Activated CD8-positive, alpha-beta T cell treated with anti-CD3 and anti-CD28 coated beads for 36 hours (primary cell): ENCODE measurements around the gene PLPP6. TPM values are rescaled to one million over a fixed set of nuclear protein-coding genes. Genes with fewer than 3 reads are reported as not detected.
"Not testable (repeated sequence)": the region's sequence is repeated elsewhere in the genome, so short reads cannot be mapped to it uniquely, and the experiment has no call there.

Experiments used
- ATAC-seq: fragments of 200-7000 bp; cut with Tn5 transposase; one replicate; pipeline ENCODE4 v1.10.0; 2021; ENCODE audit warnings: mild to moderate bottlenecking, moderate library complexity
- CTCF ChIA-PET: fragments of 350-600 bp; sonication (Branson Sonifier 250); formaldehyde crosslinking; loops from one replicate; lab custom pipeline; 2021; ENCODE audit warnings: antibody characterized with exemption; lab: Charles Lee
- POLR2A ChIA-PET: fragments of 350-600 bp; sonication (Branson Sonifier 250); formaldehyde crosslinking; loops from one replicate; lab custom pipeline; 2021; ENCODE audit warnings: antibody characterized with exemption; lab: Charles Lee
- DNase-seq: peaks from one replicate; pipeline ENCODE4 v3.0.0-alpha.2; 2020
- H3K27ac Mint-ChIP-seq: one replicate; pipeline ENCODE4 v1.8.0; 2021; ENCODE audit warnings: mild to moderate bottlenecking, mixed read lengths
- H3K27me3 Mint-ChIP-seq: one replicate; pipeline ENCODE4 v1.8.0; 2021; ENCODE audit warnings: mixed read lengths
- H3K36me3 Mint-ChIP-seq: one replicate; pipeline ENCODE4 v1.8.0; 2021; ENCODE audit warnings: low read depth, mixed read lengths
- H3K4me1 Mint-ChIP-seq: one replicate; pipeline ENCODE4 v1.8.0; 2021; ENCODE audit warnings: low read depth, mixed read lengths
- H3K4me3 Mint-ChIP-seq: one replicate; pipeline ENCODE4 v1.8.0; 2021; ENCODE audit warnings: mild to moderate bottlenecking, moderate library complexity, mixed read lengths
- H3K9me3 Mint-ChIP-seq: one replicate; pipeline ENCODE4 v1.8.0; 2021; ENCODE audit warnings: mixed read lengths
- intact Hi-C: fragments of 100-400 bp; cut with micrococcal nuclease; formaldehyde crosslinking; loops from one replicate; pipeline ENCODE4 v1.10.0; 2022
- total RNA-seq, 2 experiments: library from RNA; stranded (reverse); gene quantifications; one replicate each; pipeline ENCODE4 v1.2.3, GENCODE V29; 2021
- TF ChIP-seq, protein P1 (sequence below): fragments of 200-600 bp; IDR thresholded peaks from one replicate; pipeline ENCODE4 v1.8.0; 2022; ENCODE audit warnings: antibody characterized with exemption, mild to moderate bottlenecking

PLPP6 gene
- total RNA-seq, 2 experiments from 2014 or later = 2.8 to 3.2 TPM

DNA sequence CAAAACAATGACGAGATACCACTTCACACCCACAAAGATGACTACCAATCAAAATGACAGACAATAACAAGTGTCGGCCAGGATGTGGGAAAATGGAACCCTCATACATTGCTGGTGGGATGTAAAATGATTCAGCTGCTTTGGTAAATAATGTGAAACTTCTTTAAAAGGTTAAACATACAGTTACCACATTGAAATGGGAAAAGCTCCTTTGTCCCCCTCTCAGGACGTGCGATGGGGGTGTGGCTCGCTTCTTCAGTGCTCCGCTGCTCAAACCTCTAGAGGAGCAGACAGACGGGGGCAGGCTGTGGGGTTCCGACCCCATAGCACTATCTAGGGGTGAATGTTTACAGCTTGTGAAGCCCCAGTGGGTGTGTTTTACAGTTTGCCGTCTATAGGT, 8.0 kb upstream of the PLPP6 start:
- ATAC-seq (peak; percentile 83), DNase-seq (peak; percentile 46)
- TF ChIP-seq, protein P1, sequence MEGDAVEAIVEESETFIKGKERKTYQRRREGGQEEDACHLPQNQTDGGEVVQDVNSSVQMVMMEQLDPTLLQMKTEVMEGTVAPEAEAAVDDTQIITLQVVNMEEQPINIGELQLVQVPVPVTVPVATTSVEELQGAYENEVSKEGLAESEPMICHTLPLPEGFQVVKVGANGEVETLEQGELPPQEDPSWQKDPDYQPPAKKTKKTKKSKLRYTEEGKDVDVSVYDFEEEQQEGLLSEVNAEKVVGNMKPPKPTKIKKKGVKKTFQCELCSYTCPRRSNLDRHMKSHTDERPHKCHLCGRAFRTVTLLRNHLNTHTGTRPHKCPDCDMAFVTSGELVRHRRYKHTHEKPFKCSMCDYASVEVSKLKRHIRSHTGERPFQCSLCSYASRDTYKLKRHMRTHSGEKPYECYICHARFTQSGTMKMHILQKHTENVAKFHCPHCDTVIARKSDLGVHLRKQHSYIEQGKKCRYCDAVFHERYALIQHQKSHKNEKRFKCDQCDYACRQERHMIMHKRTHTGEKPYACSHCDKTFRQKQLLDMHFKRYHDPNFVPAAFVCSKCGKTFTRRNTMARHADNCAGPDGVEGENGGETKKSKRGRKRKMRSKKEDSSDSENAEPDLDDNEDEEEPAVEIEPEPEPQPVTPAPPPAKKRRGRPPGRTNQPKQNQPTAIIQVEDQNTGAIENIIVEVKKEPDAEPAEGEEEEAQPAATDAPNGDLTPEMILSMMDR = no peak
- POLR2A ChIA-PET = interaction anchor here (0.6 kb wide), 1 partner anchor 25 kb away, joined by 4 read pairs; the partner anchor contains the start of gene CDC37L1
- intact Hi-C loops = no loop called here
- no peak overlapping the region for H3K4me3 Mint-ChIP-seq
- H3K27me3 Mint-ChIP-seq = no peaks in the 10 kb centered on the region
- no peaks in the 10 kb centered on the region for H3K36me3 Mint-ChIP-seq
- CTCF ChIA-PET = no interaction called here
- H3K9me3 Mint-ChIP-seq = no peaks in the 10 kb centered on the region
- H3K27ac Mint-ChIP-seq = peak overlapping the region; percentile 5
- H3K4me1 Mint-ChIP-seq = peaks cover 8% of the 10 kb centered on the region

DNA sequence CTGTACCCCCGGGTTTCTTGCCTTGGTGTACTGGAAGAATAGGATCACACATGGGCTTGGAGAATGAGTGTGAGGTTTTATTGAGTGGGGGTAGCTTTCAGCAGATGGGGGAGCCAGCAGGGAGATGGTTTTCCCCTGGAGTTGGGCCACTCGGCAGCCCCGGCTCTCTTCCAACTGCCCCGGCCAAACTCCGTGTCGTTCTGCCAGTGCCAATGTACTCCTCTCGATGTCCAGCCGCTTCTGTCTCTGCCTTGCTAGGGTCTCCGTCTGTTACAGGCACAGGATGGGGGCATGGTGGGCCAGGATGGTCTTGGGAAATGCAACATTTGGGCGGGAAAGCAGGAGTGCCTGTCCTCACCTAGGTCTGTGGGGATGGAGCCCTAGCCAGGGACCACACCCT, 7.6 kb upstream of the PLPP6 start:
- no peak for DNase-seq
- H3K4me3 Mint-ChIP-seq = no peak overlapping the region
- POLR2A ChIA-PET = no interaction called here
- intact Hi-C loops = no loop called here
- CTCF ChIA-PET = no interaction called here
- H3K9me3 Mint-ChIP-seq = no peaks in the 10 kb centered on the region
- H3K27me3 Mint-ChIP-seq = no peaks in the 10 kb centered on the region
- no peak overlapping the region for H3K27ac Mint-ChIP-seq
- TF ChIP-seq, protein P1 = no peak
- H3K36me3 Mint-ChIP-seq = no peaks in the 10 kb centered on the region
- peaks cover 8% of the 10 kb centered on the region for H3K4me1 Mint-ChIP-seq
- no peak for ATAC-seq

DNA sequence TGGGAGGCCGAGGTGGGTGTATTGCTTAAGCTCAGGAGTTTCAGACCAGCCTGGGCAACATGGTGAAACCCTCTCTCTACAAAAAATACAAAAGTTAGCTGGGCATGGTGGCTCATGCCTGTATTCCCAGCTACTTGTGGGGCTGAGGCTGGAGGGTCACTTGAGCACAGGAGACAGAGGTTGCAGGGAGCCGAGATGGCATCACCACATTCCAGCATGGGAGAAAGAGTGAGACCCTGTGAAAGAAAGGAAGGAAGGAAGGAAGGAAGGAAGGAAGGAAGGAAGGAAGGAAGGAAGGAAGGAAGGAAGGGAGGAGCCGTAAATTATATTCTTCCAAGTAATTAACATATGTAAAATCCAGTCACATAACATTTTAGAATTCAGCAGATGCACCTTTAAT, 5.9 kb upstream of the PLPP6 start:
- ChIA-PET CTCF (interaction anchor here (1.8 to 2.4 kb wide), 2 partner anchors 16 to 52 kb away, joined by 8 to 9 read pairs; no protein-coding TSS in a partner anchor), POLR2A (interaction anchor here (0.8 kb wide), 1 partner anchor 28 kb away, joined by 5 read pairs; no protein-coding TSS in a partner anchor)
- DNase-seq, H3K27me3 Mint-ChIP-seq, H3K36me3 Mint-ChIP-seq, ATAC-seq, H3K4me3 Mint-ChIP-seq, intact Hi-C loops, H3K9me3 Mint-ChIP-seq, H3K27ac Mint-ChIP-seq: not testable (repeated sequence)
- peaks cover 10% of the 10 kb centered on the region for H3K4me1 Mint-ChIP-seq

DNA sequence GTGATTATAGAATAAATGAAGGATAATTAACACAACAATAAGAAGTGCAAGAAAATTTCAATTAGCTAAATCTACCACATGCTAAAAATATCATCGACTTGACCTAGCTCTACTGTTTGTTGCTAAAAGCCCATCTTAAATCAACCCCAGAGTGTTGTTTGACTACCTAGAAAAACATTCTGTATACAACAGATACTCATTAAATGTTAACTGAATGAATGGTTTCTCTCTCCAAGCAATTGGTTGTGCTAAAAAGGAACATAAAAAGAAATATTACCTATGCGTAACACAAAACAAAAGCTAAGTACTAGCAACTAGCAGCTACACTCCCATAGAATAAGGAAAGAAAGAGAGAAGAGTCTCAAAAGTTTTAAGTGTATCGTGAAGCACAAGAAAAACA, 5.5 kb upstream of the PLPP6 start:
- Mint-ChIP-seq H3K9me3 (peaks cover 2% of the 10 kb centered on the region), H3K4me1 (peaks cover 13% of the 10 kb centered on the region), H3K4me3 (no peak overlapping the region), H3K27me3 (peaks cover 2% of the 10 kb centered on the region), H3K27ac (no peak overlapping the region), H3K36me3 (no peaks in the 10 kb centered on the region)
- intact Hi-C loops = no loop called here
- POLR2A ChIA-PET = no interaction called here
- CTCF ChIA-PET = interaction anchor here (0.8 to 2.4 kb wide), 3 partner anchors 12 to 52 kb away, joined by 3 to 9 read pairs (median 8); no protein-coding TSS in a partner anchor
- ATAC-seq (no peak), DNase-seq (no peak)
- TF ChIP-seq, protein P1 = no peak

DNA sequence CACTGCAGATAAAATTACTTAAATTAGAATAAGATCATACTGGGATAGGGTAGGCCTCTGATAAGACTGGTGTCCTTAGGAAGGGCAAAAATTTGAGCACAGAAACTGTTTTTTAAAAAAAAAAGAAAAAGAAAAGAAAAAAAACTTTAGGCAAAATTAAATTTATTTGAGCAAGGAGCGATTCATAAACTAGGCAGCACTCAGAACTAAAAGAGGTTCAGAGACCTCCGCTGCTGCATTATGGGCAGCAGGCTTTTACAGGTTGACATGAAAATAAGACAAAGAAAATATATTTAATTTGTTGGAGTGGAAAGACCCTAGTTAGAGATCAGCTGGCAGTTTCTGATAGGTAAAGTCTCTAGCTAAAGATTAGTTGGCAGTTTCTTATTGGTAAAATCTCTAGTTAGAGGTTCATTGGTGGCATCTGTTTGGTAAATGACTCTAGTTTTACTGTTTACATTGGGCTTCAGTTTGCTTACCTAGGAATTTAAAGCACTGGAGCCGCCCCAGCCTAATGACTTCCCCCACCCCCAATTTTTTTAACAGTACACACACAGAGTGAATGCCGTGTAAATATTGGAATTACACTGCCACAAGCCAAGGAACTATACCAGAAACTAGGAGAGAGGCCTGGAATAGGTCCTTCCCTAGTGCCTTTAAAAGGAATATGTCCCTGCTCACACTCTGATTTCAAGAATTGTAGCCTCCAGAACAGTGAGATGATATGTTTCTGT, 4.5 kb upstream of the PLPP6 start:
- Mint-ChIP-seq H3K4me3 (no peak overlapping the region), H3K36me3 (no peaks in the 10 kb centered on the region), H3K4me1 (peaks cover 18% of the 10 kb centered on the region), H3K9me3 (peaks cover 2% of the 10 kb centered on the region), H3K27ac (no peak overlapping the region), H3K27me3 (peaks cover 2% of the 10 kb centered on the region)
- TF ChIP-seq, protein P1 = no peak
- POLR2A ChIA-PET = no interaction called here
- ATAC-seq = no peak
- intact Hi-C loops = no loop called here
- CTCF ChIA-PET = interaction anchor here (1.8 to 2.4 kb wide), 2 partner anchors 18 to 53 kb away, joined by 8 to 9 read pairs; no protein-coding TSS in a partner anchor
- no peak for DNase-seq

DNA sequence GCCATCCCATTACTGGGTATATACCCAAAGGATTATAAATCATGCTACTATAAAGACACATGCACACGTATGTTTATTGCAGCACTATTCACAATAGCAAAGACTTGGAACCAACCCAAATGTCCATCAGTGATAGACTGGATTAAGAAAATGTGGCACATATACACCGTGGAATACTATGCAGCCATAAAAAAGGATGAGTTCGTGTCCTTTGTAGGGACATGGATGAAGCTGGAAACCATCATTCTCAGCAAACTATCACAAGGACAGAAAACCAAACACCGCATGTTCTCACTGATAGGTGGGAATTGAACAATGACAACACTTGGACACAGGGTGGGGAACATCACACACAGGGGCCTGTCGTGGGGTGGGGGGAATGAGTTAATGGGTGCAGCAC, 1.4 kb upstream of the PLPP6 start:
- H3K9me3 Mint-ChIP-seq, DNase-seq, H3K36me3 Mint-ChIP-seq, intact Hi-C loops, H3K27me3 Mint-ChIP-seq, H3K4me3 Mint-ChIP-seq, ATAC-seq, H3K27ac Mint-ChIP-seq: not testable (repeated sequence)
- POLR2A ChIA-PET = interaction anchor here (0.7 to 1.8 kb wide), 2 partner anchors 80 to 613 kb away, joined by 6 to 7 read pairs; partner anchors contain the start of gene AK3
- CTCF ChIA-PET = interaction anchor here (0.7 kb wide), 1 partner anchor 345 kb away, joined by 4 read pairs; no protein-coding TSS in a partner anchor
- H3K4me1 Mint-ChIP-seq = peaks cover 38% of the 10 kb centered on the region
